Effector CD4-positive, alpha-beta T cell (primary cell): ENCODE results near the gene UBA52.
"Not testable (repeated sequence)": the region's sequence is repeated elsewhere in the genome, so short reads cannot be mapped to it uniquely, and the experiment has no call there.

Experiments
- DNase-seq: peaks from one replicate; pipeline ENCODE4 v3.0.0-alpha.2; 2020

The UBA52 gene

GRCh38 chr19:18557411-18558201 is 14.1 kb upstream of the UBA52 start, which contains the start of gene KXD1:
KXD1 (plus strand) TSS chr19:18557870; CDS start chr19:18562057, 4,187 bp downstream.
- DNase-seq: peak; percentile 98

- no peak for DNase-seq
These were observed 13.5 kb upstream of the UBA52 start for GRCh38 chr19:18558202-18558555.

- no peak for DNase-seq
These were observed 13.1 kb upstream of the UBA52 start for GRCh38 chr19:18558604-18559003.

GRCh38 chr19:18559685-18560084 is 12.0 kb upstream of the UBA52 start:
- no peak for DNase-seq

GRCh38 chr19:18562086-18562485 is 9.6 kb upstream of the UBA52 start:
- no peak for DNase-seq

DNA sequence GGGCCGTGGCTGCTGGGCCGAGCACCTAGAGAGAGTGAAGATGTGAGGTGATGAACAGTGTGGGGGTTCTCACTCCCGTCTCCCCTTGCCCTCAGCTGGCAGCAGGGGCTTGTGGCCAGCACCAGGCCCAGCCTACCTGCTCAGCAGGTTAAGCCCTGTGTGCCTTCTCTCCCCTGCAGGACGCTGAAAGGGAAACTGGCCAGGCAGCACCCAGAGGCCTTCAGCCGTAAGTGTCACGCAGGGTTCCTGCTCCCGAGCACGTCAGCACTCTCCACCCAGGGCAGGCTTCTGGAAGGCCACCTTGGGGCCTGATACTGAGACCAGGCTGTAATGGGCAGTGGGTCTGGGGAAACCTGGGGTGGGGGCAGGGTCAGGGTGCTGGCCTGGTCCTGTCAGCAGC is 4.7 kb upstream of the UBA52 start:
- no peak for DNase-seq

GRCh38 chr19:18568367-18568766 is 3.3 kb upstream of the UBA52 start:
- DNase-seq: no peak

- no peak for DNase-seq
These were observed 3.1 kb downstream of the UBA52 start for GRCh38 chr19:18574691-18575291.

DNA sequence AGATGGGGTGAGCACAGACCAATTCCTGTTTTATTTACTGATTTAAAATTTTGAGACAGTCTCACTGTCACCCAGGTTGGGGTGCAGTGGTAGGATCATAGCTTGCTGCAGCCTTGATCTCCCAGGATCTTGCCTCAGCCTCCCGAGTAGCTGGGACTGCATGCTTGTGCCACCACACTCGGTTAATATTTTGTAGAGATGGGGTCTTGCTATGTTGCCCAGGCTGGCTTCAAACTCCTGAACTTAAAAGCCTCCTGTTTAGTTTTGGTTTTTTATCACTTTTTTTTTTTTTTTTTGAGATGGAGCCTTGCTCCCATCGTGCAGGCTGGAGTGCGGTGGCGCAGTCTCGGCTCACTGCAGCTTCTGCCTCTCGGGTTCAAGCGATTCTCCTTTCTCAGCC is 4.7 kb downstream of the UBA52 start:
- DNase-seq: no peak

DNA sequence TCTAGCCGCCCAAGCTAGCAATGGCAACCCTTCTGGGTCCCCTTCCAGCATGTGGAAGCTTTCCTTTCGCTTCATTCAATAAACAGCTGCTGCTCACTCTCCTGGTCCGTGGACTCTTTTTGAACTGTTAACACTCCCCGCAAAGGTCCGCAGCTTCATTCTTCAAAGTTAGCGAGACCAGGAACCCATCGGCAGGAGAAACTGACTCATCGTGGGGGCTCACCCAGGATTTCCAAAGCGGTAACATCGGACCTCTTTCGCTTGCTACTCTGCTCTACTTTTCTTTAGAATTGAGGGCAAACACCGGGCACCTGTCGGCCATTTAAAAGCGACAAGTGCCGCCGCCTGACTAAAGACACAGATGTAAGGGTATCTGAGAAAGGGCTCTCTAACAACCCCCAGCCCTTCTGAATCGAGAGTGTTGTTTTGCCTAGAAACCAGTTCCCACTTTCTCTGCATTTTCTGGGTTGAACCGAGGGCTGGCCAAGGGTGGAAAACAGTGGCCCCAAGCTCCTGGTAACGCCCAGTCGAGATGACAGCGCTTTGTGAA is 5.8 kb downstream of the UBA52 start:
- no peak for DNase-seq

GRCh38 chr19:18580311-18580710 is 8.7 kb downstream of the UBA52 start:
- no peak for DNase-seq

- DNase-seq: no peak
These were observed 14.6 kb downstream of the UBA52 start for GRCh38 chr19:18586306-18586705.

GRCh38 chr19:18587561-18587960 is 15.9 kb downstream of the UBA52 start:
- DNase-seq: no peak

DNA sequence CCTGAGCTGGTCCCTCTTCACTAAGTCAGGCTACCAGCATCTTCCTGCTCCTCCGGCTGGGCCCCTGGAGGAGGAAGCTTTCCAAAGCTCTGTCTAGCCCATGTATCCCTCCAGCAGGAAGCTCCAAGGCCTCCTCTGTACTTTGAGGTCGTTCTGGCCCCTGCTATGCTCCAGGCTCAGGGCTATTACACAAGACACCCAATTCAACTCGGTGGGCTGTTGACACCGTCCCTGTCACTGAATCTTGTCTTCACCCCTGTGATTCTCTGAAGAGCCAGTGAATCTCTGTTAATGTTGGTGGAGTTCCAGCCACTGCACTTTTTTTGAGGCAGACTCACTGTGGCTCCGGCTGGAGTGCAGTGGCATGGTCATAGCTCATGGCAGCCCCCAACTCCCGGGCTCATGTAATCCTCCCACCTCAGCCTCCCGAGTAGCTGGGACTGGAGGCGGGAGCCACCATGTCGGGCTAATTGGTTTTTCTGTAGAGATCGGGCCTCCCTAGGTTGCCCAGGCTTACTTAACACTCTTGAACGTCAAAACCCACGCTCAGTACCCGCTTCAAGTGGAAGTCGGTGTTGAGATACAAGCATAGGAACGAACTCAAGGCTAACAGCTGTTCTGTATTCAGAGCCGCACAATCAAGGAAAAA is 16.4 kb downstream of the UBA52 start:
- no peak for DNase-seq

GRCh38 chr19:18588611-18589379 is 17.1 kb downstream of the UBA52 start, which contains the start of gene REX1BD:
REX1BD (plus strand) TSS chr19:18588798; CDS start chr19:18588802, 4 bp downstream.
- peak; percentile 85 for DNase-seq

DNA sequence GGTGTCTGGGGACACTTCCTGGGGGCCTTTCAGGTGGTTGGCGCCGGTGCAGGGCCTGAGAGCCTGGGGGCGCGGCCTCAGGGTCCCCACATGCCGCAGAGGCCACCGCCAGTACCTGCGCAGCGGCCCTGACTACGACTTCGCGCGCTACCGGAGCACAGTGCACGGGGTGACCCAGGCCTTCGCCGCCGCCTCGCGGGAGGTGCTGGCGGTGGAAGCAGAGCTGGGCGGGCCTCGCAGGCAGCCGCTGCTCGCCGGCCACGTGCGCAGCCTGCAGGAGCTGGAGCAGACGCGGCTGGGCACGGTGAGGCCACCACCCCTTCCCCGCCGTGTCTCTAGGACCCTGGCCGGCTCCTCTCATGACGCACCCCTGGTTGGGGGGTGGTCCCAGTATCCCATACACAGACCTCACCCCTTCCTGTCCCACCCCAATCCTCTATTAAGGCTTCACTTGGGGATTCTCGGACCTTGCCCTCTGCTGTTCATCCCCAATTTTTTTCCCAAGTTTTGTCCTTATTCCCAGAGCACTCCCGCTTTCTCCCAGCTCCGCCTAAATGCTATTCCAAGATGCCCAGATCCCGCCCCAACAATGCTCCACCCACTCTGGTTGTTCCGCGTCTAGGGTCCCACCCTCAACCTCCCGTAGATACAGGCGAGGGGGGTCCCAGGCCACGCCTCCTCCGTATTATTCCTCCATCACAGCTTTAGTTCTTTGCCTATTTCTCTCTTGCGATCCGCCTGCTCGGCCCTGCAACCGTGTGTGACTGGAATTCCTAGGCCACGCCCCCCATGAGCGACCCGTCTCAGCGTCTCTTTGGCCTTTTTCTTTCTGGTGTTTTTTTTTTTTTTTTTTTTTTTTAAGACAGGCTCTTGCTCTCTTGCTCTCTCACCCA is 18.0 kb downstream of the UBA52 start:
- peak; percentile 71 for DNase-seq

GRCh38 chr19:18590273-18591272 is 18.9 kb downstream of the UBA52 start:
- DNase-seq: no peak

- DNase-seq: no peak
These were observed 20.2 kb downstream of the UBA52 start for GRCh38 chr19:18591735-18592385.

DNA sequence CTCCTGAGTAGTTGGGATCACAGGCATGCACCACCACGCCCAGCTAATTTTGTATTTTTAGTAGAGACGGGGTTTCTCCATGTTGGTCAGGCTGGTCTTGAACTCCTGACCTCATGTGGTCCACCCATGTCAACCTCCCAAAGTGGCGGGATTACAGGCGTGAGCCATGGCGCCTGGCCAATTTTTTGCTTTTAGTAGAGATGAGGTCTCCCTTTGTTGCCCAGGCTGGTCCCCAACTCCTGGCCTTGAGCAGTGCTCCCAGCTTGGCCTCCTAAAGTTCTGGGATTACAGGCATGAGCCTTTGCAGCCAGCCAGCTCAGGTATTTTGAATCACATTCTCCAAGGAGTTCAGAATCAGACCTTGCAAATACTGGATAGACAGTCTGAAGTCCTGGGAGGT is 21.1 kb downstream of the UBA52 start:
- not testable (repeated sequence) for DNase-seq
